ENCODE measurements around the gene ZNF644.

The ZNF644 gene

GRCh38 chr1:90945287-90945686 is 76.5 kb downstream of the ZNF644 start:
- H3K79me2 ChIP-seq (ENCODE audit: low read length): peaks cover 58% of the 10 kb centered on the region
- H3K36me3 ChIP-seq (replicated peaks; ENCODE audit: insufficient read depth, low read length): peaks cover 10% of the 10 kb centered on the region; the same call in 1 of the 2 replicates
- H2AFZ ChIP-seq (ENCODE audit: low read length): no peak overlapping the region
- no peak for DNase-seq
- no peaks in the 10 kb centered on the region for H3K9me2 ChIP-seq (replicated peaks; ENCODE audit: insufficient read depth, low read length)
- H3K4me1 ChIP-seq (ENCODE audit: low read length): no peaks in the 10 kb centered on the region
- H3K4me2 ChIP-seq (ENCODE audit: low read depth, low read length): no peak overlapping the region
- H3F3A ChIP-seq (ENCODE audit: insufficient read depth, low read length): no peaks in the 10 kb centered on the region
- no peaks in the 10 kb centered on the region for H3K27me3 ChIP-seq (replicated peaks; ENCODE audit: insufficient read depth, low read length)
- H3K4me3 ChIP-seq (ENCODE audit: low read length): no peak overlapping the region
- TF ChIP-seq EZH2phosphoT487 (IDR thresholded peaks at IDR 0.05; ENCODE audit: low read length): no peak
- TF ChIP-seq EZH2 (optimal IDR thresholded peaks at IDR 0.05; ENCODE audit: low read depth, low read length): no peak
- no peak for TF ChIP-seq CTCF (IDR thresholded peaks at IDR 0.05; ENCODE audit: low read length)
- H4K20me1 ChIP-seq (ENCODE audit: insufficient read depth, low read length): peaks cover 13% of the 10 kb centered on the region
- no peaks in the 10 kb centered on the region for H3K9me3 ChIP-seq (replicated peaks; ENCODE audit: insufficient read depth, low read length)
- H3K27ac ChIP-seq (ENCODE audit: low read length): no peak overlapping the region
- H3K9ac ChIP-seq (ENCODE audit: low read length): no peak overlapping the region

GRCh38 chr1:90943966-90944365 is 77.9 kb downstream of the ZNF644 start:
- Histone ChIP-seq H3K4me1 (ENCODE audit: low read length) (no peaks in the 10 kb centered on the region), H3K4me2 (ENCODE audit: low read depth, low read length) (no peak overlapping the region), H3K9me3 (replicated peaks; ENCODE audit: insufficient read depth, low read length) (no peaks in the 10 kb centered on the region), H3K79me2 (ENCODE audit: low read length) (peaks cover 70% of the 10 kb centered on the region), H3F3A (ENCODE audit: insufficient read depth, low read length) (no peaks in the 10 kb centered on the region), H4K20me1 (ENCODE audit: insufficient read depth, low read length) (peaks cover 13% of the 10 kb centered on the region), H3K9ac (ENCODE audit: low read length) (no peak overlapping the region), H3K9me2 (replicated peaks; ENCODE audit: insufficient read depth, low read length) (no peaks in the 10 kb centered on the region), H3K36me3 (replicated peaks; ENCODE audit: insufficient read depth, low read length) (peaks cover 16% of the 10 kb centered on the region; the same call in 1 of the 2 replicates), H3K27ac (ENCODE audit: low read length) (no peak overlapping the region), H3K27me3 (replicated peaks; ENCODE audit: insufficient read depth, low read length) (no peaks in the 10 kb centered on the region), H3K4me3 (ENCODE audit: low read length) (no peak overlapping the region), H2AFZ (ENCODE audit: low read length) (no peak overlapping the region)
- TF ChIP-seq CTCF (IDR thresholded peaks at IDR 0.05; ENCODE audit: low read length) (no peak), EZH2phosphoT487 (IDR thresholded peaks at IDR 0.05; ENCODE audit: low read length) (no peak), EZH2 (optimal IDR thresholded peaks at IDR 0.05; ENCODE audit: low read depth, low read length) (no peak)
- DNase-seq: no peak

DNA sequence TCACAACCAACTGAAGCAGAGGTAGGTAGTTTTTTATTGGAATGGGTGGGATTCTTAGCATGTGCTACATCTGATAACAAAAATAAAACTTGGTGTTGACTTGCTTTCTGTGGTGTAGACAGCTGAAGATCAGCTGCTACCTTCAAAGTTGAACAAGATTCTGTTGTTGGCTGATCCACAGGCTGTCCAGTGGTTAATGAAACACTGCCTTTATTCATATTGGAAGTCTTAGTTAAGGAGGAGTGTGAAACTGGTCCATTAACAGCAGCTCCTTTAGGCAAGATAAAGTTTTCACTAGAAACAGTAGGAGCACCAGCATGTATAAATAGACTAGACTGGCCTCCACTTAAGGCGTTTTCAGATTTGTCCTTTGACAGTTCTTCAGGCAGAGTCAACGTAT is 81.1 kb downstream of the ZNF644 start:
- H2AFZ ChIP-seq (ENCODE audit: low read length): no peak overlapping the region
- H3K27me3 ChIP-seq (replicated peaks; ENCODE audit: insufficient read depth, low read length): no peaks in the 10 kb centered on the region
- peaks cover 16% of the 10 kb centered on the region; the same call in 1 of the 2 replicates for H3K36me3 ChIP-seq (replicated peaks; ENCODE audit: insufficient read depth, low read length)
- H3K9ac ChIP-seq (ENCODE audit: low read length): no peak overlapping the region
- no peak for DNase-seq
- no peak overlapping the region for H3K4me3 ChIP-seq (ENCODE audit: low read length)
- no peaks in the 10 kb centered on the region for H4K20me1 ChIP-seq (ENCODE audit: insufficient read depth, low read length)
- no peaks in the 10 kb centered on the region for H3K9me2 ChIP-seq (replicated peaks; ENCODE audit: insufficient read depth, low read length)
- no peak overlapping the region for H3K4me2 ChIP-seq (ENCODE audit: low read depth, low read length)
- TF ChIP-seq EZH2phosphoT487 (IDR thresholded peaks at IDR 0.05; ENCODE audit: low read length) (no peak), CTCF (IDR thresholded peaks at IDR 0.05; ENCODE audit: low read length) (no peak), EZH2 (optimal IDR thresholded peaks at IDR 0.05; ENCODE audit: low read depth, low read length) (no peak)
- H3F3A ChIP-seq (ENCODE audit: insufficient read depth, low read length): no peaks in the 10 kb centered on the region
- H3K27ac ChIP-seq (ENCODE audit: low read length): no peak overlapping the region
- no peaks in the 10 kb centered on the region for H3K9me3 ChIP-seq (replicated peaks; ENCODE audit: insufficient read depth, low read length)
- H3K79me2 ChIP-seq (ENCODE audit: low read length): peaks cover 57% of the 10 kb centered on the region
- H3K4me1 ChIP-seq (ENCODE audit: low read length): no peaks in the 10 kb centered on the region
